GM06990 (cell line): Measurements from ENCODE around the gene RNF167.

Experiments
- DNase-seq: peaks from one replicate; pipeline ENCODE4 v3.0.0-alpha.2; 2011; ENCODE audit not compliant: insufficient read length; ENCODE audit errors: extremely low read depth
- H3K27me3 ChIP-seq: replicated peaks from 2 replicates; pipeline ENCODE4 v1.6.0; 2011; ENCODE audit warnings: low read length; ENCODE audit not compliant: control insufficient read depth, insufficient read depth
- H3K36me3 ChIP-seq: 2 replicates; pipeline ENCODE4 v1.5.1; 2011; ENCODE audit warnings: low read length; ENCODE audit not compliant: control insufficient read depth, insufficient read depth
- H3K4me3 ChIP-seq: replicated peaks from 2 replicates; pipeline ENCODE4 v1.5.1; 2011; ENCODE audit warnings: low read depth, mild to moderate bottlenecking, control low read depth, low read length
- CTCF ChIP-seq: IDR thresholded peaks from 2 replicates; pipeline ENCODE4 v1.5.1; 2011; ENCODE audit warnings: low read length, control low read depth, mild to moderate bottlenecking, inconsistent platforms; ENCODE audit not compliant: insufficient read depth, poor library complexity, severe bottlenecking

The RNF167 gene

GRCh38 chr17:4968486-4969046, 28.5 kb downstream of the RNF167 start:
- Histone ChIP-seq H3K36me3 (peaks cover 28% of the 10 kb centered on the region), H3K4me3 (peak overlapping the region; percentile 75), H3K27me3 (no peaks in the 10 kb centered on the region)
- no peak for TF ChIP-seq CTCF
- DNase-seq, result no peak

- H3K36me3 ChIP-seq, result peaks cover 29% of the 10 kb centered on the region
- no peak for TF ChIP-seq CTCF
- no peak for DNase-seq
Measured at GRCh38 chr17:4969047-4969550, 29.0 kb downstream of the RNF167 start.

GRCh38 chr17:4969551-4970173, 29.6 kb downstream of the RNF167 start:
- TF ChIP-seq CTCF, result no peak
- Histone ChIP-seq H3K36me3 (peaks cover 32% of the 10 kb centered on the region), H3K27me3 (no peaks in the 10 kb centered on the region), H3K4me3 (no peak overlapping the region)
- DNase-seq, result no peak

More at GRCh38 chr17:4969047-4969550, 29.0 kb downstream of the RNF167 start:
- no peak overlapping the region for H3K4me3 ChIP-seq
- H3K27me3 ChIP-seq, result no peaks in the 10 kb centered on the region

- no peak for DNase-seq
- Histone ChIP-seq H3K27me3 (no peaks in the 10 kb centered on the region), H3K4me3 (no peak overlapping the region), H3K36me3 (peaks cover 35% of the 10 kb centered on the region)
- TF ChIP-seq CTCF, result no peak
Measured at GRCh38 chr17:4970273-4970672, 30.2 kb downstream of the RNF167 start.

- peaks cover 36% of the 10 kb centered on the region for H3K36me3 ChIP-seq
- no peak overlapping the region for H3K4me3 ChIP-seq
- DNase-seq, result no peak
- TF ChIP-seq CTCF, result no peak
- no peaks in the 10 kb centered on the region for H3K27me3 ChIP-seq
Measured at GRCh38 chr17:4971826-4972225, 31.8 kb downstream of the RNF167 start.
